Measurements from ENCODE around the gene STMND1.

Gene STMND1

GRCh38 chr6:17161076-17161475, 59.2 kb downstream of the STMND1 start:
- no peak for DNase-seq (ENCODE audit: low read depth in 2 of 2)

- no peak for DNase-seq (ENCODE audit: low read depth in 2 of 2)
Observed at GRCh38 chr6:17165383-17165782, 63.5 kb downstream of the STMND1 start.

- no peak for DNase-seq (ENCODE audit: low read depth in 2 of 2)
Observed at GRCh38 chr6:17167327-17167979, 65.6 kb downstream of the STMND1 start.

- no peak for DNase-seq (ENCODE audit: low read depth in 2 of 2)
Observed at GRCh38 chr6:17169291-17169690, 67.4 kb downstream of the STMND1 start.

- DNase-seq (ENCODE audit: low read depth in 2 of 2) = no peak
Observed at GRCh38 chr6:17169711-17170110, 67.9 kb downstream of the STMND1 start.

- no peak for DNase-seq (ENCODE audit: low read depth in 2 of 2)
Observed at GRCh38 chr6:17172836-17173470, 71.1 kb downstream of the STMND1 start.

GRCh38 chr6:17178326-17178725, 76.5 kb downstream of the STMND1 start:
- DNase-seq (ENCODE audit: low read depth in 2 of 2) = no peak

GRCh38 chr6:17178754-17179529, 77.1 kb downstream of the STMND1 start:
- no peak for DNase-seq (ENCODE audit: low read depth in 2 of 2)

GRCh38 chr6:17179530-17180073, 77.8 kb downstream of the STMND1 start:
- DNase-seq (ENCODE audit: low read depth in 2 of 2) = no peak

Data from stimulated activated CD8-positive, alpha-beta memory T cell treated with anti-CD3 and anti-CD28 coated beads, Interleukin-2, amount 100 ng/mL, for 1 hour (primary cell).